ENCODE measurements around the gene RNASE4.

DNA sequence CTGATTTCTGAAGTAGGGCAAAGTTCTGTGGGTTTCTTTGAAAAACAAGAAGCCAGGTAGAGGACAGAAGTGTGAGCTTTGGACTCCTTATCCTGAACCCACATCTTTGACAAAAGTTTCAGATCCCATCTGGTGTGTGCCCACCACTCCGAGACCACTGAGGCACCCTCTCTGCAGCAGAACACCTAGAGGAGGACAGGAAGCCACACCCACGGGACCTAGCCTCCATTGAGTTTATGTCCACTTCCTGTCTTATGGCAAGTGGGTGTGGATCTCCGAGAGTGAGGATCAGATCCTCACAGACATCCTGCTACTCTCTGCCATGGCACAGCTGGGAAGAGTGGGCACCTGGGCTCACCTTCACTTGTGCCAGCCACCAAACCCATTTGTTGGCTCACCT, 26.1 kb upstream of the RNASE4 start:
- TF ChIP-seq, protein P1, sequence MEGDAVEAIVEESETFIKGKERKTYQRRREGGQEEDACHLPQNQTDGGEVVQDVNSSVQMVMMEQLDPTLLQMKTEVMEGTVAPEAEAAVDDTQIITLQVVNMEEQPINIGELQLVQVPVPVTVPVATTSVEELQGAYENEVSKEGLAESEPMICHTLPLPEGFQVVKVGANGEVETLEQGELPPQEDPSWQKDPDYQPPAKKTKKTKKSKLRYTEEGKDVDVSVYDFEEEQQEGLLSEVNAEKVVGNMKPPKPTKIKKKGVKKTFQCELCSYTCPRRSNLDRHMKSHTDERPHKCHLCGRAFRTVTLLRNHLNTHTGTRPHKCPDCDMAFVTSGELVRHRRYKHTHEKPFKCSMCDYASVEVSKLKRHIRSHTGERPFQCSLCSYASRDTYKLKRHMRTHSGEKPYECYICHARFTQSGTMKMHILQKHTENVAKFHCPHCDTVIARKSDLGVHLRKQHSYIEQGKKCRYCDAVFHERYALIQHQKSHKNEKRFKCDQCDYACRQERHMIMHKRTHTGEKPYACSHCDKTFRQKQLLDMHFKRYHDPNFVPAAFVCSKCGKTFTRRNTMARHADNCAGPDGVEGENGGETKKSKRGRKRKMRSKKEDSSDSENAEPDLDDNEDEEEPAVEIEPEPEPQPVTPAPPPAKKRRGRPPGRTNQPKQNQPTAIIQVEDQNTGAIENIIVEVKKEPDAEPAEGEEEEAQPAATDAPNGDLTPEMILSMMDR (IDR thresholded peaks at IDR 0.05): no peak
- TF ChIP-seq POLR2A (IDR thresholded peaks at IDR 0.05): no peak

All from Peyer's patch (tissue), 4 donors.